Measurements from ENCODE around the gene ZBTB7B. TPM values are rescaled to one million over a fixed set of nuclear protein-coding genes. Genes with fewer than 3 reads are reported as not detected.

The ZBTB7B gene
- total RNA-seq, 2 experiments from 2014 or later, result 22.8 to 25.1 TPM

- Histone ChIP-seq H3K36me3 (ENCODE audit: insufficient read depth, low read length) (peaks cover 64% of the 10 kb centered on the region), H3K9me3 (ENCODE audit: control insufficient read depth in 1 of 2, insufficient read depth in 1 of 2, low read length in 2 of 2) (no peaks in the 10 kb centered on the region), H3K27me3 (ENCODE audit: control insufficient read depth in 1 of 2, insufficient read depth in 2 of 2, low read length in 2 of 2) (no peaks in the 10 kb centered on the region), H3K4me1 (ENCODE audit: insufficient read depth, low read length) (peaks cover 47% of the 10 kb centered on the region), H3K4me3 (ENCODE audit: low read length) (no peak overlapping the region), H3K27ac (ENCODE audit: low read depth in 1 of 2, low read length in 2 of 2) (no peak overlapping the region)
- intact Hi-C loops (cut with DNase I, micrococcal nuclease), result loop anchor here in 1 of 2 experiments (5.0 kb wide), 1 partner anchor 98 kb away; the partner anchor contains the start of gene EFNA4
- CTCF ChIA-PET, result interaction anchor here (0.8 to 5.6 kb wide), 4 partner anchors 9 to 53 kb away, joined by 3 to 40 read pairs (median 4); partner anchors contain the start of genes CKS1B and PBXIP1
- DNase-seq (no peak), ATAC-seq (ENCODE audit: poor library complexity) (no peak)
- peaks cover 76% of the 10 kb centered on the region for H3K36me3 Mint-ChIP-seq (ENCODE audit: low read depth)
- H3K27ac Mint-ChIP-seq, result peak overlapping the region; percentile 14
- peak overlapping the region; percentile 25 for H3K4me3 Mint-ChIP-seq
- H3K9me3 Mint-ChIP-seq, result no peaks in the 10 kb centered on the region
- POLR2A ChIA-PET, result interaction anchor here (0.8 to 1.0 kb wide), 3 partner anchors 9 to 52 kb away, joined by 3 to 5 read pairs (median 3); partner anchors contain the start of gene PBXIP1
- no peak for TF ChIP-seq CTCF (IDR thresholded peaks at IDR 0.05)
- H3K27me3 Mint-ChIP-seq, result no peaks in the 10 kb centered on the region
- peaks cover 25% of the 10 kb centered on the region for H3K4me1 Mint-ChIP-seq (ENCODE audit: low read depth)
These were observed 38.2 kb upstream of the ZBTB7B start for GRCh38 chr1:154964359-154964758.

- no peak for TF ChIP-seq CTCF (IDR thresholded peaks at IDR 0.05)
- H3K4me3 Mint-ChIP-seq, result no peak overlapping the region
- Histone ChIP-seq H3K4me1 (ENCODE audit: insufficient read depth, low read length) (peaks cover 44% of the 10 kb centered on the region), H3K36me3 (ENCODE audit: insufficient read depth, low read length) (peaks cover 71% of the 10 kb centered on the region), H3K27ac (ENCODE audit: low read depth in 1 of 2, low read length in 2 of 2) (no peak overlapping the region), H3K27me3 (ENCODE audit: control insufficient read depth in 1 of 2, insufficient read depth in 2 of 2, low read length in 2 of 2) (no peaks in the 10 kb centered on the region), H3K9me3 (ENCODE audit: control insufficient read depth in 1 of 2, insufficient read depth in 1 of 2, low read length in 2 of 2) (no peaks in the 10 kb centered on the region), H3K4me3 (ENCODE audit: low read length) (no peak overlapping the region)
- H3K27me3 Mint-ChIP-seq, result no peaks in the 10 kb centered on the region
- H3K9me3 Mint-ChIP-seq, result no peaks in the 10 kb centered on the region
- ATAC-seq (ENCODE audit: poor library complexity), result no peak
- H3K36me3 Mint-ChIP-seq (ENCODE audit: low read depth), result peaks cover 73% of the 10 kb centered on the region
- no peak for DNase-seq
- peaks cover 25% of the 10 kb centered on the region for H3K4me1 Mint-ChIP-seq (ENCODE audit: low read depth)
- intact Hi-C loops (cut with DNase I, micrococcal nuclease), result no loop called here
- ChIA-PET CTCF (no interaction called here), POLR2A (interaction anchor here (1.4 kb wide), 1 partner anchor 10 kb away, joined by 6 read pairs; the partner anchor contains the start of gene PBXIP1)
- H3K27ac Mint-ChIP-seq, result no peak overlapping the region
These were observed 36.5 kb upstream of the ZBTB7B start for GRCh38 chr1:154966111-154966510.

GRCh38 chr1:154967331-154967950, 35.2 kb upstream of the ZBTB7B start:
- Histone ChIP-seq H3K9me3 (ENCODE audit: control insufficient read depth in 1 of 2, insufficient read depth in 1 of 2, low read length in 2 of 2) (no peaks in the 10 kb centered on the region), H3K36me3 (ENCODE audit: insufficient read depth, low read length) (peaks cover 75% of the 10 kb centered on the region), H3K4me3 (ENCODE audit: low read length) (no peak overlapping the region), H3K4me1 (ENCODE audit: insufficient read depth, low read length) (peaks cover 51% of the 10 kb centered on the region), H3K27me3 (ENCODE audit: control insufficient read depth in 1 of 2, insufficient read depth in 2 of 2, low read length in 2 of 2) (no peaks in the 10 kb centered on the region), H3K27ac (ENCODE audit: low read depth in 1 of 2, low read length in 2 of 2) (no peak overlapping the region)
- no peak for DNase-seq
- peaks cover 28% of the 10 kb centered on the region for H3K4me1 Mint-ChIP-seq (ENCODE audit: low read depth)
- no peaks in the 10 kb centered on the region for H3K27me3 Mint-ChIP-seq
- ChIA-PET CTCF (no interaction called here), POLR2A (interaction anchor here (1.0 kb wide), 1 partner anchor 49 kb away, joined by 3 read pairs; no protein-coding TSS in a partner anchor)
- no peak for ATAC-seq (ENCODE audit: poor library complexity)
- peak overlapping the region; percentile 70 for H3K27ac Mint-ChIP-seq
- no peaks in the 10 kb centered on the region for H3K9me3 Mint-ChIP-seq
- peak overlapping the region; percentile 34 for H3K4me3 Mint-ChIP-seq
- peaks cover 69% of the 10 kb centered on the region for H3K36me3 Mint-ChIP-seq (ENCODE audit: low read depth)
- intact Hi-C loops (cut with DNase I, micrococcal nuclease), result no loop called here
- no peak for TF ChIP-seq CTCF (IDR thresholded peaks at IDR 0.05)

Data from CD4-positive, alpha-beta T cell (primary cell).